ENCODE results near the gene FEM1C.

The FEM1C gene

DNA sequence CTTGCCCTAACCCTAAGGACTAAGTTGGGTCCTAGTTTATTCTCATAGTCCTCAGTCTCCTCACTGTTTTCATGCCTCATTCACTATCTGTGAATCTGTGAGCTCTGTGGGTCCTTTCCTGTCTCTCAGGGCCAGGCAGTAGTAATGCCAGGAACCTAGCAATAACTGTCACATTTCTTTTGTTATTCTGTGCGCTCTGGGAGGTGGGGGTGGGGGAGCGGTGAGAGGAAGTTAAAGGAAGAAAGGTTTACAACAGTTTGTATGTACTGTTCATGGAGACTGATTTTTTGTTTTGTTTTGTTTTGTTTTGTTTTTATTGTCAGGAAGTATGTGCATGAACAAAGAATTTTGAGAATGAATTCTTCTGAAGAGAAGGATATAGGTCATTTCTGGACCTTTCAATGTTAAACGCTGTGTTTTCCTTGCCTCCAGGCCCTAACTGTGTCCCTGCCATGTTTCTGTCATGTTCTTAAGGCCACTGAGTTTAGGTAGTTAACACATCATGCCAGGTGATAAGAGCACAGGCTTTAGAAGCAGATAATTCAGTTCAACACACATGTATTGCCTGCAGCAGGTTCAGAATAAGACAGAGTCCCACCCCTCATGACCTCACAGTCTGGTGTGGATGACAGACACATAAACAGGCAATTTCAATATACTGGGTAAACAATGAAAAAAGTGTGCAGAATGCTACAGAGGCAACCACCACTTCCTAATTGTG is 13.3 kb upstream of the FEM1C start:
- no peak for DNase-seq (ENCODE audit: low read depth in 2 of 2)

DNA sequence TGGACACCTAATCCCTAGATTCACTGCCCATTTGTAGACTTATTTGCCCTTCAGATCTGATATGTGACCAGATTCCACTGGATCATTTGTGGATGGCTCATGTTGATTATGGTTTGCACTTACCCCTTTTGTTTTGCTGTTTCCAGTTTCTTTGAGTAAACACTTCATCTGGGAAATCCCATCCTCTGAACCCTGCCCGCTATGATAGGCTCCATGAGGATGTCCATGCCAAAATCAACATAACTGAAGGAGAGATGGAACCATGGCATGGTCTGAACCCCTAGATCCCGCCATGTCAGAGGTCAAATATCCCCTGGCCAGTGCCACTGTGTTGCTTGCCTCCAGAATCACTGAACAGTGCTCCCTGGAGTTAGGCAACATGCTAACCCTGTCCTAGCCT is 11.7 kb upstream of the FEM1C start:
- no peak for DNase-seq (ENCODE audit: low read depth in 2 of 2)

DNA sequence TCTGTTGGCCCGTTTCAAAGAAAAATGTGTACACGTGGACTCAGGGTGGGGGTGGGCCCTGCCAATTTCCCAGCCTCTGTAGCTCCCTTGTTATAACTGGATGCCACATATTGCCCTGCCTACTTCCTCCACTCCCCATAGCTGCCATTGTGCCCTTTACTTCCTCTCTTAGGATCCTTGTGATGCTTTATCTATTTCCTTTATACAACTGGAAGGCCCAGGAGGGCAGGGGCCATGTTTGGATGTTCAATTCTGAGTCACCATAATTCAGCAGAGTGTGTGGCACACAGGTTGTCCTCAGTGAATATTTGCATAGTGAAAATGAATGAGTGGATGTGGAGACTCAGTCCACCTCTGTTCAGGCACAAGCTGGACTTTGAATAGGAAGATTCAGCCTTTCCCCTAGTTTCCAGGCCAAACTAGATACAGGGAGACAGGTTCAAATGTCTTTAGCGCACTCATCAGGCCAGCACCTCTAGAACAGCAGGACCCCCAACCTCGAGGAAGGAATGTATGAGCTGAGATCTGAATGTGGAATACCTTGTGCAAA is 10.6 kb upstream of the FEM1C start:
- no peak for DNase-seq (ENCODE audit: low read depth in 2 of 2)

DNA sequence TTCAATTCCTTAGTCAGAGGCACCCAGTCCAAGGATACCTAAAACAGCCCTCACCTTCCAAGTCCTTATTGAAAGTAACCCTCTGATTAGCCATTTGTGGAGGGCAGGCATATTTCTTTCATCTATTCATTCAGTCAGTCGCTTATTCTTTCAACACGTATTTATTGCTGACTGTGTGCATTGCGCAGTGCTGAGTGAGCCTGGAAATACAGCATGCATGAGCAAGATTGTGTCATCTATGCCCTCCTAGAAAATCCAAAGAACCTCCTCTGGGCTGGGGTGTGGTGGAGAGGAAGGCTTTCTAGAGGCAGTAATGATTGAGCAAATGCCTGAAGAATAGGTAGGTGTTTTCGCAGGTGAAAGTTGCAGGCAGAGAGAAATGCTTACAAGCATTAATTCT is 8.5 kb upstream of the FEM1C start:
- DNase-seq (ENCODE audit: low read depth in 2 of 2): no peak

DNA sequence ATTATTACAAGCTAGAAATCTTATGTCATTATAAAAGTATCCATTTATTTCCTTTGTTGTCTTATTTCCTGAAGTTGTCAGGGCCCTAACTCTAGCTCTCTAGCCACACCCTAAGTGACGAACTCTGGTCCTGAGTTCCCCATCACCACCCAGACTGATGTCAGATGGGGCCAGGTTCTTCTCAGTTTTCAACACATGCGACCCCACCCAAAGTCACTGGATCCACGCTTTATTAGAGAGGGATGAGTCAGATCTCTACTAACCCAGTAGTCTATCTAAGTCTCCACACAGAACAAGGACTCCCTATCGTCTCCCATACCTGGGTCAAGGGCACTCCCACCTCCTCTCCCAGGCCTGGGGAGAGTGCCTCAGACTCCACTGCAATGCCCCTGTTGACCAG is 6.8 kb upstream of the FEM1C start:
- DNase-seq (ENCODE audit: low read depth in 2 of 2): no peak

DNA sequence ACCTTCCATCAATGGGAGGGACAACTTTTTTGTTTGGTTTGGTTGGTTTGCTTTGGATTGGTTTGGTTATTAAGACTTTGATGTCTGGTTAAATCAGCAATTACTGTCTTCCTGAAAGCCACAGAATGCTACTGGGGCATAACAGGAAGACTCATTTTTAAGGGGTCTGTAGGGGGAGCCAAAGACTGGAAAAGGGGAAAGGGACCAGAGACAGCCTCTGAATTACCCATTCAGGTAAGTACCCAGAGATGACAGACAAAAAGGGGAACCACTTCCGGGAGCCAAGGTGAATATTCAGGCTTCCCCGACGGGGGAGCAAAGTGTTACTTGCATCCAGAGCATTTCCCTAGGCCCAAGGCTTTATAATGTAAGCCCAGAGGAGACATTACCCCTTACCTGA is 4.6 kb upstream of the FEM1C start:
- no peak for DNase-seq (ENCODE audit: low read depth in 2 of 2)

DNA sequence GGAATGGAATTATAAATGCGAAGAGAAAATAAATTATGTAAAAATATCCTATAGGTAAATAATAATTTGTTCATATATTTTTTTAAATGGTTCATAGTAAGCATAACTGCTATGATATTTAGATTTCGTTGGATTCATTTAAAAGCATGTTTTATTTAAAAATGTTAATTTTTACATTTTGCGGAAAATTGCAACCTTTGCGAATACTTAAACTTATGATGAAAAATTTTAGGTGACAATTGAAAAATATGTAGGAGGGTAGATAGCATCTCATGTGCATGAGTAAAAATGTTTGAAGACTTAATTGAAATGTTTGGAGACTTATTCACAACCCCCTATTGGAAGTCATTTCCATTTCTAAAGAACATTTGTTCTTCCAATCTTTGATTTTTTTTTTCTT is 4.1 kb upstream of the FEM1C start:
- no peak for DNase-seq (ENCODE audit: low read depth in 2 of 2)

DNA sequence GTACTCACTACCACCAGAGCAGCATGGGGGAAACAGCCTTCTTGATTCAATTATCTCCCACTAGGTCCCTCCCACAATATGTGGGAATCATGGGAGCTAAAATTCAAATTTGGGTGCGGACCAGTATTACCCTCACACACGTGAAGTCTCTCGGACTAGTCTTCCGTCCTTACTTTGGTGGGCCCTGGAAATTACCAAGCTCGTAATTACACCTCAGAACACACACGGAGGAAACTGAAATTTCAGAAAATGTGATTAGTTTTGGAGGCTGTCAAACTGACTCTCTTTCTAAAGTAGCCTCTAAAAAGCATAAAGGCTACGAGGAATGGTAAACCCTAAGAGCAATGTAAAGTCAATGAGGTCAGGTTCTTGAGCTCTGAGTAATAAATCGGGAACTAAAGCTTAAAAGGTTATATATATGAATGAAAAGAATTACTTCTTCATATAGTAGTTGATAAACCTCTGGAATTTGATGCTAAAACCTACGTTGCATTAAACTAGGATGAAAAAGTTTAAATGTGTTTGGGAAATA is 842 bp upstream of the FEM1C start:
- no peak for DNase-seq (ENCODE audit: low read depth in 2 of 2)

DNA sequence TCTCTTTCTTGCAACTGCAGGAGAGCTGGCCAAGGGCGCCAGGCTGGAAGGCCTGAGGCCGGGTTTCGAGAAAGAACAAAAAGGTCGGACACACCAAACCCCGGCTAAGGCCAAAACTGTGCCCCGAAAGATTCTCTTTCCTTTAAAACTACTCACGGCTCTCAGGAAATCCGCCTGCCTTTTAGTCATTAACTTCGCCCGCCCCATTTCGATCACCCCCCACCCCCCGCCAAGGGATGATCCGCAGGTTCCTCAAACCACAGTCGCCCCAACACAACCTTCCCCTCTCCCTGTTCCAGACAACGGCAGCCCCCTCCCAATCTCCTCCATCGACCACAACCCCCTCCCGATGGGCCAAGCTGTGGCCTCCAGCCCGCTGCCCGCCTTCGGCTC is 536 bp downstream of the FEM1C start:
- DNase-seq (ENCODE audit: low read depth in 2 of 2): peak in 1 of 2 donors; percentile 31

DNA sequence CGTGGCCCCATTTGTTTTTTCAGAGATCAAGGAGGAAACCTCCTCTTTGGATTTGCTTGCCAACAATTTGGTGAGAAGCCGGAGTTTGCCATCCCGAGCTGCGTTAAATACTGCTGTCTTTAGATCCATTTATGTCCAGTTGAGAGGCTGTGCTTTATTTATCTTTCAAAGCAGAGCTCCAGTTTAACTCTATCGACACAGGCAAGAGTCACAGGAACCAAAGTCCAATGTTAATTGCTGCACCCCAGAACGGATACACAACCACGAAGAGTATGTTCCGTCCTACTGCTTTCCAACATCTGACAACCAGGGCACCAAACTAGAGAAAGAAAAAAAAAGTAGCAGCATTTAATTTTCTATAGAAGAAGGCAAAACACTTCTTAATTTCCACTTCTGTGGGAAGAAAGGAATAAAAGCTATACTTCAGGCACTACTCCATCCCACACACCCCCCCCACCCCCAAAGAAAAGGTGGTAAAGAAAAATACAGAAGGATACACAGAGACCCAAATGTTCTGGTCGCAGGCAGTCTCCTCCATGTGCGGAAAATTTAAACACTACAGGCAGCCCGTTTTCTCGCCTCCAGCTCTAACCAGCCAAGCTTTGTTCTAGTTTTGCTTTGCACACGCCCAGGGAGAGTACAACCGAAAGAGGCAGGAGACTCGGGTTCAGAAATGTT is 1.1 kb downstream of the FEM1C start:
- peak in 1 of 2 donors; percentile 4 for DNase-seq (ENCODE audit: low read depth in 2 of 2)

DNA sequence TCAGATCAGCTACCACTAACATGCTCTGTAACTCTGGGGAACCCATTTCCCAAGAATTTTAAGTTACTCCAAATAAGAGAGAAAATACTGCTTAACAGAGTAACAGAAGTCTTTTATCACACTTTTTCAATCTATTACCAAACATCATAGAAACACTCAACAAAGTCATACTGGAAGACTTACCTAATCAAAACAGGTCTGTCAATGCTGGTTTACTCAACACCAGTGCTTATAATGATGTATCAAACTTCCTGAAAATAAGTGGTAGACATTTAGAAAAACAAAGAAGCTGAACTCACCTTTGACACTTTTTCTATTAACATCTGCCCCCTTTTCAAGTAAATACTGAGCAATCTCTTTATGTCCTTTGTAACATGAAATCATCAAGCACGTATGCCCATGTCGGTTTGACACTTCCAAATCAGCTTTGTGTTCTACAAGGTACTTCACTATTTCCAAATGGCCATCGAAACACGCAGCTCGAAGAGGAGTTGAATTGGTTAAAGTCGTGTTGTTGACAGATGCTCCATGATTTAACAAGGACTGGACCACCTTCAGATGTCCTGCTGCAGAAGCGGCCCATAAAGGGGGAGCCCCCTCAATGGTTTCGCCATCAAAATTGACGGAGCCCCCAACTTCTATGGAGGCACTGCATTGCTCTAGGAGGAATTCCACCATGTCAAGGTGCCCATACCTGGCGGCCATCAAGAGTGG is 1.8 kb downstream of the FEM1C start:
- no peak for DNase-seq (ENCODE audit: low read depth in 2 of 2)

DNA sequence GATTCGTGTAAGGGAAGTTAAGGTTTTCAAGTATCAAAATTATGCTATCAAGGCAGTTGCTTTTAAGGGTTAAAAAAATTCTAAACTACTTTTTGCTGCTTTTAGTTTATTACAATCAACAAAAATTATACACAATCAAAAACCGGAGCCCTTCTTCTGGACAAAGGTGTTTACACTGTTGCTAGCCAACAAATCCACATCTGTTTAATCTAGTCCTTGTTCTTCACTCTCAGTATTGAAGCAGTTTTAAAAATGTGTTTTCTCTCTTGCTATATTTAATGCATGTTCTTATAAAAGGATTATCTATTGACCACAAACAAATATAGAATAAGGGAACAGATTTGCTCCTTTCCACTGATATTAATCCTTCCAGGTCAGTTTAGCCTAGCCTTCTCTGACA is 2.5 kb downstream of the FEM1C start:
- no peak for DNase-seq (ENCODE audit: low read depth in 2 of 2)

DNA sequence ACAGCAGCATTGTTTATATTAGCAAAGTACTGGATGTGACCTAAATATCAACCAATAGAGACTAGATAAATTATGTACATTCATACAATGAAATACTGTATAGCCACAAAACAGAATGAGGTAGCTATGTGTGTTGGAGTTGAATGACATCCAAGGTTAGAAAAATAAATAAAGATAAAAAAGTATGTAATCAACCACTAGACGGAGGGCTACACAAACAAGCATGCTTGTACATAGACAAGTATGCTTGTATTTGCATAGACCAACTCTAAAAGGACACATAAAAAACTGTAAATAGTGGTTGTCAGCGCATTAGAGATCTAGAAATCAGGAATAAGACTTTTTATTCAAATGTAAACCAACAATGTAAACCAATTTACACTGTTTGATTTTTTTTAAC is 3.0 kb downstream of the FEM1C start:
- no peak for DNase-seq (ENCODE audit: low read depth in 2 of 2)

DNA sequence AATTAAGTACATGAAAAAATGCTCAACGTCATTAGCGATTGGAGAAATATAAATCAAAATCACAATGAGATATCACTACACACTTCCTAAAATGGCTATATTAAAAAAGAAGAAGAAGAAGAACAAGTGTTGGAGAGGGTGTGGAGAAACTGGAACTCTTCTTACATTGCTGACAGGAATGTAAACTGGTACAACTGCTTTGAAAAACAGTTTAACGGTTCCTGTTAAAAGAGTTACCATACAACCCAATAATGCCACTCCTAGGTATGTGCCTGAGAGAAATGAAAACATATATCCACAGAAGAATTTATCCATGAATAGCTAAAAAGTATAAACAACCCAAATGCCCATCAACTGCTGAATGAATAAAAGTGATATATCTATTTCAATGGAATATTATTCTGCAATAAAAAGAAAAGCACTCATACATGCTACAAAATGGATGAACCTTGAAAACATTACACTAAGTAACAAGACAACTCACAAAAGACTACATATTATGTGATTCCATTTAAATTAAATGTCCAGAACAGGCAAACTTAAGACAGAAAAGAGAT is 9.0 kb downstream of the FEM1C start:
- DNase-seq (ENCODE audit: low read depth in 2 of 2): no peak

DNA sequence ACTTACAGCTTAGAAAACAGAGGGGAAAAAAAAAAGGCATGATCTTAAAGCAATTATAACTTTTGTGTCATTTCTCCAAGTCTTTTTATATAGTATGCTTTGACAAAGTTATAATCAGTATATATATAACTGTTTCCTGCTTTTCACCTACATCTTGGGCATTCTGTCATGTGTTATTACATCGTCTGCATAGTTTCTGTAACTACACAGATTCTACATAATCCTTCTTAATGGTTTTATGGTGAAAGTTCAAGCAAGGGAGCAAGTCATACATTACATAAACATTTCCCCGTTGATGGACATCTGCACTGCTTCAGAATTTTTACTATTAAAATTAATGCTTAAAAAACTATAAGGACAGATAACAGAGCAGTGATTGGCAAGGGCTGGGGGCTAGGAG is 12.1 kb downstream of the FEM1C start:
- DNase-seq (ENCODE audit: low read depth in 2 of 2): no peak

DNA sequence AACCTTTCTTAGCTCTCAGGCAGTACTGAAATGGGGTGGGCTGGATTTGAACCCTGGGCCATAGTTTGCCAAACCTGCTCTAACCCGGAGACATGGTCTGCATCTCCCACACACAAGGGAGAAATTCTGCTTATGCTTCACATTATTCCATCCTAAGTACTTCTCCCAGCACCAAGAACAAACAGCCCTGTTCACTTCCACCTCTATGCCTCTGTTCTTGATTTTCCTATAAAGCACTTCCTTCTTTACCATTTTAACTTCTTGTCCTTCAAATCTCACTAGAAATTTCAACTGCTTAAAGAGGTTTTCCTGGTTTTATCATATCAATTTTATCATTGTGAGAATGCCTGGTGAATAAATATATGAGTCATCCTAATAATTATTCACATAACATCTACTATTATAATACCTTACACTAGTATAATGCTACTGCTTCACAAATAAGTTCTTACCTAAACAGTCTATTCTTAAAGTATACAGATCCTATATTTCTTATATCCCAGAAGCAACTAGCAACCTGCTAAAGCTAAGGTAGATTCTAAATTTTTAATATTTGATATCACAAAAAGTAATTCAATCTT is 12.7 kb downstream of the FEM1C start:
- DNase-seq (ENCODE audit: low read depth in 2 of 2): no peak

DNA sequence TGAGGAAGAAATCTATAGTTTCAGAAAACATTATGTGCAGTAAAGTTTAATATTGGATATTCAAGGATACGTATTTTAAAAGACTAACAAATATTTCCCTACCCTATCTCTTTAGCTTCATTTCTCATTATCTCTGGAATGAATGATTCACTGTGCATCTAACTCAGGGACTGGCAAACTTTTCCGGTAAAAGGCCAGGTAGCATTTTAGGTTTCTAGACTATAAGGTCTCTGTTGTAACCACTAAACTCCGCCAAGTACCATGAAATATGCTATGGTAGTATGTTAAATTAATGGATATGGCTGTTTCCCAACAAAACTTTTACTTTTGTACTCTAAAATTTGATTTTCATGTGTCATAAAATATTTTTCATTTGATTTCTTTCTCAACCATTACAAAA is 13.2 kb downstream of the FEM1C start:
- DNase-seq (ENCODE audit: low read depth in 2 of 2): no peak

DNA sequence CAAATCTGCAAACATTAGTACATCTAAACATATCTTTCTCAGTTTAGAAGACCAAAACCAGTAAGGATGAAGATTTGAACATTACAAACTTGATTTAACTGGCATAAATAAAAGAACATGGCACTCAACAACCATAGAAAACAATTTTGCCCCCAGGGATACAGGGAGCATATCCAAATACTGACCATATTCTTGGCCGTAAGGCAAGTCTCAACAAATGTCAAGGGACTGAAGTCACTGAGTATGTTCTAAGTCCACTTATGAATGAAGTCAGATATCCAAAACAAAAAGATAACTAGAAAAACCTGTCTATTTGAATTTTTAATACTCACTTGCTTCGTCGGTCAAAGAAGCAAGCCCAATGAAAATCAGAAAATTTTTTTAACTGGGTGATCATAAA is 14.1 kb downstream of the FEM1C start:
- no peak for DNase-seq (ENCODE audit: low read depth in 2 of 2)

DNA sequence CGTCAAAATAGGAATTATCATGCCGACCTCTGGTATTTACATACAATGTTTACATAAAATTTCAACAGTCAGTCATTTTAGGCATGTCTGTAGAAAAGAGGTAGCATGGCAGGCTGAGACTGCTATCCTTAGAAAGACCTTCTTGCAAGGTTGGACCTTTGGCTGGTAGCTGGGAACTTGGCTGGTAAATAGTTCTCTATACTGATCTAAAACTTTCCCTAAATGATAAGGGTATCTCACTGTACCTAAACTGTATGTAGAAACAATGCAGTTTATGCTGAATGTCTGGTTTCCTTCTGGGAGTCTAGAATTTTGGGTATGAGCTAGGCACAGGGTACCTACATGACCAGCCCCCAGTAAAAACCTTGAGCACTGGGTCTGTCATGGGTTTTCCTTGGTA is 18.0 kb downstream of the FEM1C start:
- no peak for DNase-seq (ENCODE audit: low read depth in 2 of 2)

DNA sequence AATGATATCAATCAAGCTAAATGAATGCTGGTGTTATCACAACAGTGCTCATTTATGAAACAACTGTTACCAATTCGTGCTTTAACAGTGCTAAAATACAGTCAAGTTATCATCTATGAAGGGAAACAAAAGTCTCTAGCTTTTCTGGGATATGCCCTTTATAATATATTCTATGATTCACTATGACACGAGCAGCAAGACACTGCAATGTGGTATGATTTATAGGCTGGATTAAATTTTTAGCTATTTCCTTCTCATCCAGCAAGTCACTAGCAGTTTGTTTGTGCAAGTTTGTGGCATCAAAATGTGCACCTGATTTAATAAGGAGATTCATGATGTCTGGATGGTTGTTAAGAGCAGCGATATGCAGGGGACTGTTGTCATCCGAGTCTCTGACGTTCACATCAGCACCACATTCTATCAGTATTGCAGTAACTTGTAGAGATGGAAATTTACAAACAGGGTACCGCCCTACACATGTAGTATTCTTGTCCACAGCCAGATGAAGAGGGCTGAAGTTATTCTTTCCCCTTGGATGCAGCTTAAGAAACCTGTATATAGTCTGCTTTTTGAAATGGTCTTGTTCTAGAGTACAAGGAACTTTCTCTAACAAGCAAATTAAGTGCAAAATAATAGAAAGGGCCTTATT is 20.3 kb downstream of the FEM1C start:
- DNase-seq (ENCODE audit: low read depth in 2 of 2): no peak

DNA sequence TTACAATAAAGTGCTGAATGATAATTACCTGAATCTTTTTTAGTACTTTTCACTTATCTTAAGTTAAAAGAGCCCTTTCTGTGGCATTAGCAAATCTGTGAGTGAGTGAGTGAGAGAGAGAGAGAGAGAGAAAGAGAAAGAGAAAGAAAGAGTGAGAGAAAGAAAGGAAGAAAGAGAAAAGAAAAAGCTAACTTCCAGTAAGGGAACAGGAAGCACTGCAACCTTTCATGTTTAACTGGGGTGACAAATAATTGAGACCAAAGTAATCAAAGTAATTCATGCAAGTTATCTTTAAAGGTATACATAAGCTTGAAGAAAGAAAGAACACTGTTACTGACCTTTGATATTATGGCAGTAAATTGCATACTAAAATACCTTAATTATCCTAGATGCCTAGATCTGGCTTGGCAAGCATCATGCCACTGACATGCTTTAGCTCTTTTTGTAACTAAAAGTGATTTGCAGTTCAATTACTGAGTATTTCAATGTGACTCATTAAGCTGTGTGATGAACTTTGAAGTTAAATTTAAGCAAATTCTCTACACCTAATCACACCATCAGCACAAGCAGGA is 21.7 kb downstream of the FEM1C start:
- no peak for DNase-seq (ENCODE audit: low read depth in 2 of 2)
